Heart left ventricle (tissue), 16 donors: ENCODE results near the gene COL8A2. TPM values are rescaled to one million over a fixed set of nuclear protein-coding genes. Genes with fewer than 3 reads are reported as not detected.

Source experiments
- ATAC-seq, 4 donors: fragments of 200-7000 bp; cut with Tn5 transposase; one replicate each; pipeline ENCODE4 v1.9.1; 2020 to 2022; ENCODE audit warnings: moderate library complexity in 4 of 4, mild to moderate bottlenecking in 3 of 4, moderate number of reproducible peaks in 1 of 4
- DNase-seq, 5 donors: peaks; one replicate each; pipeline ENCODE4 v3.0.0-alpha.2; 2020
- H3K27ac ChIP-seq, 12 donors: fragments of 200-600 bp; sonication (generic) in 4 of 12; one replicate each; pipeline versions ENCODE4 v1.5.0 to v1.8.0; 2016 to 2022; ENCODE audit warnings: mild to moderate bottlenecking in 2 of 12
- H3K27me3 ChIP-seq, 9 donors: fragments of 200-600 bp; sonication (generic) in 2 of 9; one replicate each; pipeline versions ENCODE4 v1.5.1 to v1.8.0; 2016 to 2022; ENCODE audit warnings: mild to moderate bottlenecking in 3 of 9
- H3K36me3 ChIP-seq, 9 donors: fragments of 200-600 bp; sonication (generic) in 2 of 9; one replicate each; pipeline versions ENCODE4 v1.5.0 to v1.8.0; 2018 to 2022; ENCODE audit warnings: mild to moderate bottlenecking in 2 of 9
- H3K4me1 ChIP-seq, 12 donors: fragments of 200-600 bp; sonication (generic) in 4 of 12; one replicate each; pipeline versions ENCODE4 v1.5.0 to v1.8.0; 2016 to 2022; ENCODE audit warnings: mild to moderate bottlenecking in 3 of 12
- H3K4me3 ChIP-seq, 12 donors: fragments of 200-600 bp; sonication (generic) in 4 of 12; one replicate each; pipeline versions ENCODE4 v1.5.0 to v1.8.0; 2017 to 2022; ENCODE audit warnings: mild to moderate bottlenecking in 9 of 12, moderate library complexity in 4 of 12
- H3K9me3 ChIP-seq, 12 donors: fragments of 200-600 bp; sonication (generic) in 4 of 12; one replicate each; pipeline versions ENCODE4 v1.5.0 to v1.8.0; 2016 to 2022; ENCODE audit warnings: mild to moderate bottlenecking in 1 of 12
- POLR2A ChIP-seq, 2 donors: fragments of 450-650 bp; IDR thresholded peaks; one replicate each; pipeline ENCODE4 v1.6.1; 2017; ENCODE audit warnings: antibody characterized with exemption in 2 of 2, mild to moderate bottlenecking in 2 of 2, moderate library complexity in 2 of 2
- WGBS, 4 donors: extraction: QIAGEN DNeasy Blood & Tissue Kit in 2 of 4; methylation state at CpG; one replicate each; pipeline versions ENCODE4 v1.1.5 to v1.1.7; 2013 to 2018; 5-methylcytosine and 5-hydroxymethylcytosine counted together
- intact Hi-C, 10 donors: fragments of 100-400 bp; cut with DNase I; formaldehyde crosslinking; loops; one replicate each; pipeline versions ENCODE4 v1.11.1 to v1.14.2; 2022
- polyA plus RNA-seq, 2 donors: library from polyadenylated mRNA; stranded (reverse); fragments of 200-250 nt; gene quantifications; one replicate each; pipeline ENCODE4 v1.2.3, GENCODE V29; 2013
- total RNA-seq, 9 donors: library from RNA; depleted of rRNA in 2 of 9; stranded (reverse); fragments of >200 nt in 2 of 9; fragmentation: NEBNext Ultra II Directional in 3 of 9; extraction: Animal tissue kit (Norgen Biotek cat#: 25700) in 3 of 9; gene quantifications; one replicate each; pipeline versions ENCODE4 v1.1.0 to v1.2.4, GENCODE V29; 2016 to 2023
- TF ChIP-seq, protein P1 (sequence below), 12 donors: fragments of 200-600 bp; sonication (generic) in 4 of 12; IDR thresholded peaks; one replicate each; pipeline versions ENCODE4 v1.5.0 to v1.8.0; 2018 to 2022; ENCODE audit warnings: antibody characterized with exemption in 12 of 12, mild to moderate bottlenecking in 5 of 12
- donor health status: ischemic (EF 13 %, LVEDD 7.1; RV severe dilation, severe dysfunction).
- donor health status: healthy with polysubstance abuse.
- donor health status: DM: no; HTN: yes; CAD: no.
- donor health status: DM: no; HTN: no; CAD: no.
- donor health status: ischemic (EF 25% LVEDD 6.9; RV normal size, moderate dysfunction).
- donor health status: ischemic (EF 25% LVEDD 5.7; RV mildly dilated, moderate dysfunction).
- donor health status: healthy.
- donor health status: DM: yes; HTN: yes; CAD: no.
- donor health status: ischemic (EF 35%, LVEDD 5.7; RV mildly dilated, moderate dysfunction).
- donor health status: nonischemic (EF 11% LVEDD 7.7; RV severe dilation, severe dysfunction).
- donor health status: DM: yes; HTN: yes; CAD: no.
- donor health status: PGD.
- donor health status: ischemic (EF 29% LVEDD 5.4; RV normal size, mild dysfunction).
- donor health status: nonischemic (EF 23%, LVEDD 6.1; RV moderate dilation, normal function).

COL8A2 gene
- total and polyA plus RNA-seq, 11 donors, result 0.33 to 2.6 (median 0.60) TPM

DNA sequence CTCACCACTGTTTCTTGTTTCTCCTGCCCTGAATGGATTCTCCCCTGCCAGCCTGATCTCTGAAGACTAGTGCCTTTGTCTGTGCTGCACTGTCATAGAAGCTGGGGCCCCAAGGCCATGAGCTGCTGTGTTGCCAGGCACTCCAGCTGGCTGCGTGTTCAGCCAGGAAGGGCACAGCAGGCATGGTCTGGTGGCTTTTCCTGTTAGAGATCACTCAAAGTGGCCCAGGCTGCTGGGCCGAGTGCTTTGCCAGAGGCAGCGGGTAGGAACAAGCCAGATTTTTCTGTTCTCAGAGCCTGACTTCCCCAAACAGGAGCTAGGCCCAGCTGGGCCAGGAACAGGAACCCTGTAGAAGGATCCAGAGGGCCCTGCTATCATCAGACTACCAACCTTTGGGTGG, 31.1 kb downstream of the COL8A2 start:
- DNase-seq, result peak in 1 of 5 donors; percentile 65
- intact Hi-C loops, result no loop called here
- 58 to 87% (median 74%) methylated on average over 3 of the region's 3 CpGs for WGBS, 4 donors
- H3K27ac ChIP-seq, result peak overlapping the region in 5 of 12 donors; percentile 13 to 63 (median 22)
- TF ChIP-seq POLR2A (IDR thresholded peaks at IDR 0.05), result no peak
- TF ChIP-seq, protein P1, sequence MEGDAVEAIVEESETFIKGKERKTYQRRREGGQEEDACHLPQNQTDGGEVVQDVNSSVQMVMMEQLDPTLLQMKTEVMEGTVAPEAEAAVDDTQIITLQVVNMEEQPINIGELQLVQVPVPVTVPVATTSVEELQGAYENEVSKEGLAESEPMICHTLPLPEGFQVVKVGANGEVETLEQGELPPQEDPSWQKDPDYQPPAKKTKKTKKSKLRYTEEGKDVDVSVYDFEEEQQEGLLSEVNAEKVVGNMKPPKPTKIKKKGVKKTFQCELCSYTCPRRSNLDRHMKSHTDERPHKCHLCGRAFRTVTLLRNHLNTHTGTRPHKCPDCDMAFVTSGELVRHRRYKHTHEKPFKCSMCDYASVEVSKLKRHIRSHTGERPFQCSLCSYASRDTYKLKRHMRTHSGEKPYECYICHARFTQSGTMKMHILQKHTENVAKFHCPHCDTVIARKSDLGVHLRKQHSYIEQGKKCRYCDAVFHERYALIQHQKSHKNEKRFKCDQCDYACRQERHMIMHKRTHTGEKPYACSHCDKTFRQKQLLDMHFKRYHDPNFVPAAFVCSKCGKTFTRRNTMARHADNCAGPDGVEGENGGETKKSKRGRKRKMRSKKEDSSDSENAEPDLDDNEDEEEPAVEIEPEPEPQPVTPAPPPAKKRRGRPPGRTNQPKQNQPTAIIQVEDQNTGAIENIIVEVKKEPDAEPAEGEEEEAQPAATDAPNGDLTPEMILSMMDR (IDR thresholded peaks at IDR 0.05), result no peak
- no peak overlapping the region for H3K4me3 ChIP-seq
- ATAC-seq, result peak; percentile 2 to 56 (median 28)
- no peaks in the 10 kb centered on the region for H3K9me3 ChIP-seq
- H3K27me3 ChIP-seq, result no peaks in the 10 kb centered on the region
- peaks cover 0 to 54% (median 26%) of the 10 kb centered on the region in 12 donors for H3K4me1 ChIP-seq
- H3K36me3 ChIP-seq, result peaks cover 4 to 57% (median 48%) of the 10 kb centered on the region in 9 donors

DNA sequence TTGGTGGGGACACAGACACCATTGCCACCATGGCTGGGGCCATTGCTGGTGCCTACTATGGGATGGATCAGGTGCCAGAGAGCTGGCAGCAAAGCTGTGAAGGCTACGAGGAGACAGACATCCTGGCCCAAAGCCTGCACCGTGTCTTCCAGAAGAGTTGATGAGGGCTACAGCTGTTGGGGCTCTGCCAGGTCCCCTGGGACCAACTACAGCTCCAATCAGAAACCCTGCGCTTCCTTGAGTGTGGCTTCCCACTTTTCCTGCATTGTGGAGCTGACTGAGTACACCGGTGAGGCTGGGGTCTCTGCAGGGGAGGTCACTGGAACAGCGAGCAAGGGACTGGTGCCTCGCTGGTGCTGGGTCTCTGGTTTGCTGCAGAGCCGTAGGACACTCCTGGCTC, 31.8 kb downstream of the COL8A2 start:
- H3K4me3 ChIP-seq, result no peak overlapping the region
- no peak for DNase-seq
- no peaks in the 10 kb centered on the region for H3K27me3 ChIP-seq
- H3K9me3 ChIP-seq, result no peaks in the 10 kb centered on the region
- intact Hi-C loops, result no loop called here
- H3K4me1 ChIP-seq, result peaks cover 0 to 57% (median 28%) of the 10 kb centered on the region in 12 donors
- TF ChIP-seq, protein P1 (IDR thresholded peaks at IDR 0.05), result no peak
- TF ChIP-seq POLR2A (IDR thresholded peaks at IDR 0.05), result no peak
- 35 to 70% (median 66%) methylated on average over 4 to 7 of the region's 7 CpGs for WGBS, 4 donors
- ATAC-seq, result no peak
- H3K27ac ChIP-seq, result peak overlapping the region in 1 of 12 donors; percentile 13
- peaks cover 4 to 57% (median 48%) of the 10 kb centered on the region in 9 donors for H3K36me3 ChIP-seq

DNA sequence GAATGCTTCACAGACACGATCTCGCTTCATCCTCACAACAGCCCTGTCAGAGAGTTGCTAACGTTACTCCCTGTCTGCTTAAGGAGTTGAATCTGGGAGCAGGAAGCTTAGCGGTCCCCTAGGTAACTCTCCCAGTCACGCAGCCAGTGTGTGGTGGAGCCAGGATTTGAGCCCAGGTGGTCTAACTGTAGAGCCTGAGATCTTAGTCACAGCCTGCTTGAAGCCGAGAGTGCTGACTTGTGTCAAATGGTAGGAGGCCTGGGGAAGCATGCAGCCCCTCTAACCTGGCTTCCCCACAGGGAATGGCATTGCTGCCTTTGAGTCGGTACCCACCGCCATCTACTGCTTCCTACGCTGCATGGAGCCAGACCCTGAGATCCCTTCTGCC, 32.2 kb downstream of the COL8A2 start:
- H3K4me1 ChIP-seq, result peaks cover 0 to 61% (median 31%) of the 10 kb centered on the region in 12 donors
- H3K9me3 ChIP-seq, result no peaks in the 10 kb centered on the region
- intact Hi-C loops, result no loop called here
- DNase-seq (no peak), ATAC-seq (no peak)
- WGBS, 4 donors, result 91 to 96% (median 93%) methylated on average over 9 of the region's 9 CpGs
- no peak overlapping the region for H3K27ac ChIP-seq
- TF ChIP-seq, protein P1 (IDR thresholded peaks at IDR 0.05), result no peak
- TF ChIP-seq POLR2A (IDR thresholded peaks at IDR 0.05), result no peak
- peaks cover 4 to 57% (median 48%) of the 10 kb centered on the region in 9 donors for H3K36me3 ChIP-seq
- no peak overlapping the region for H3K4me3 ChIP-seq
- no peaks in the 10 kb centered on the region for H3K27me3 ChIP-seq

DNA sequence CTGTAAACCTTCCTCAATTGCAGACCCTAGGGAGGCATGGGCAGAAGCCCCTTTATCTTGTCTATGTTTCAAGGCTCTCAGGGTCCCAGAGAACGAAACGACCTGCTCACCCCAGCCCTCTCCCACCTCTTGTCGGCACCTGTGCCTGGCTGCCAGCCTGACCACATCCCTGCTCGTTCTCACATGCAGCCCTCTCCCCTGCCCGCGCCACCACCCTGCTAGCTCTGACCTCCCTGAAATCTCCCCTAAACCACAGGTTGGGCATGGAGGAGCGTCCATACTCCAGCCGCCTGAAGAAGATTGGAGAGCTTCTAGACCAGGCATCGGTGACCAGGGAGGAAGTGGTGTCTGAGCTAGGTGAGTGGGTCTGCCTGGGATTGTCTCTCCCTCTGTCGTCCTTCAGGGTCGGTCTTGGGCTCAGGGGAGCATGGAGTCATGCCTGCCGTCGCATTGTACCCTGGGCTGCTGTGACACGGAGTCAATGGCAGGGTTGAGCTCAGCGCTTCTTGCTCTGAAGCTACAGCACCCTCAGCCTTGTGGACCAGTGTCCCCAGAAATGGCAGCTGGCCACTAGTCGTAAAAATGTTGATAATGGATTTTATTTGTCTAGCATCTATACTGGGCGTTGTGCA, 32.7 kb downstream of the COL8A2 start:
- intact Hi-C loops, result no loop called here
- H3K36me3 ChIP-seq, result peaks cover 4 to 57% (median 48%) of the 10 kb centered on the region in 9 donors
- no peaks in the 10 kb centered on the region for H3K9me3 ChIP-seq
- H3K27ac ChIP-seq, result no peak overlapping the region
- H3K4me1 ChIP-seq, result peaks cover 0 to 61% (median 31%) of the 10 kb centered on the region in 12 donors
- no peak for TF ChIP-seq POLR2A (IDR thresholded peaks at IDR 0.05)
- TF ChIP-seq, protein P1 (IDR thresholded peaks at IDR 0.05), result no peak
- no peak overlapping the region for H3K4me3 ChIP-seq
- 90 to 93% (median 92%) methylated on average over 13 to 17 of the region's 17 CpGs for WGBS, 4 donors
- DNase-seq (no peak), ATAC-seq (no peak)
- no peaks in the 10 kb centered on the region for H3K27me3 ChIP-seq
